ES-I3 (cell line): ENCODE measurements around the gene MYLK3.
"Not testable (repeated sequence)": the region's sequence is repeated elsewhere in the genome, so short reads cannot be mapped to it uniquely, and the experiment has no call there.

Source experiments
- H3K36me3 ChIP-seq: 2 replicates; pipeline ENCODE4 v1.6.1; 2013; ENCODE audit warnings: mild to moderate bottlenecking, low read length, control low read depth, moderate library complexity; ENCODE audit not compliant: insufficient read depth
- H3K4me1 ChIP-seq: 2 replicates; pipeline ENCODE4 v1.6.1; 2013; ENCODE audit warnings: mild to moderate bottlenecking, control low read depth, low read length; ENCODE audit not compliant: insufficient read depth
- H3K9ac ChIP-seq: 2 replicates; pipeline ENCODE4 v1.6.1; 2013; ENCODE audit warnings: low read depth, mild to moderate bottlenecking, low read length, moderate library complexity
- H3K9me3 ChIP-seq: 2 replicates; pipeline ENCODE4 v1.6.1; 2013; ENCODE audit warnings: mild to moderate bottlenecking, low read length, moderate library complexity; ENCODE audit not compliant: control insufficient read depth, insufficient read depth

The MYLK3 gene

GRCh38 chr16:46747777-46748651 is at the start of gene MYLK3:
Gene MYLK3 (minus strand): TSS chr16:46748344. CDS start chr16:46748193, 151 bp downstream.
- Histone ChIP-seq H3K4me1 (peaks cover 41% of the 10 kb centered on the region; the same call in 1 of the 2 replicates), H3K36me3 (no peaks in the 10 kb centered on the region), H3K9ac (no peak within 1 kb of the TSS), H3K9me3 (no peaks in the 10 kb centered on the region)

GRCh38 chr16:46797501-46797900 is 49.4 kb upstream of the MYLK3 start:
- Histone ChIP-seq H3K4me1 (no peaks in the 10 kb centered on the region), H3K9me3 (0 out of 2 replicates have a peak, but pooled peaks cover 9% of the 10 kb centered on the region), H3K9ac (no peak overlapping the region), H3K36me3 (no peaks in the 10 kb centered on the region)

- H3K36me3 ChIP-seq, result no peaks in the 10 kb centered on the region
- no peak overlapping the region for H3K9ac ChIP-seq
- H3K4me1 ChIP-seq, result no peaks in the 10 kb centered on the region
- H3K9me3 ChIP-seq, result 0 out of 2 replicates have a peak, but pooled peaks cover 9% of the 10 kb centered on the region
These were observed 48.7 kb upstream of the MYLK3 start for GRCh38 chr16:46796764-46797269.

DNA sequence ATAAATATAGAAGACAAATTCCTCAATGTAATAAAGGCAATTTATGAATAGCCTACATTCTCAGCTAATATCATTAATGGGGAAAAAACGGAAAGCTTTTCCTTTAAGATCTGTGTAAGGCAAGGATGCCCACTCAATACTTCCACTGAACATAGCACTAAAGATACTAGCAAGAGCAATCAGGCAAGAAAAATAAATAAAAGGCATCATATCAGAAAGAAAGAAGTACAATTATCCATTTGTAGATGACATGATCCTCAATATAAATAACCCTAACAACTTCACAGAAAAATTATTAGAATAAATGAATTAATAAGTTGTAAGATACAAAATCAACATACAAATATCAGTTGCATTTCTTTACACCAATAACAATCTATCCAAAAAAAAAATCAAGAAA is 45.7 kb upstream of the MYLK3 start:
- no peaks in the 10 kb centered on the region for H3K36me3 ChIP-seq
- H3K4me1 ChIP-seq, result peaks cover 8% of the 10 kb centered on the region; the same call in 1 of the 2 replicates
- H3K9me3 ChIP-seq, result 0 out of 2 replicates have a peak, but pooled peaks cover 9% of the 10 kb centered on the region
- no peak overlapping the region for H3K9ac ChIP-seq

GRCh38 chr16:46790599-46791270 is 42.6 kb upstream of the MYLK3 start:
- 0 out of 2 replicates have a peak, but pooled peaks cover 6% of the 10 kb centered on the region for H3K9me3 ChIP-seq
- H3K9ac ChIP-seq, result peak overlapping the region; percentile 76
- no peaks in the 10 kb centered on the region for H3K36me3 ChIP-seq
- peaks cover 14% of the 10 kb centered on the region for H3K4me1 ChIP-seq

GRCh38 chr16:46789499-46790414 is 41.6 kb upstream of the MYLK3 start:
- peaks cover 22% of the 10 kb centered on the region for H3K4me1 ChIP-seq
- no peaks in the 10 kb centered on the region for H3K36me3 ChIP-seq
- 0 out of 2 replicates have a peak, but pooled peaks cover 2% of the 10 kb centered on the region for H3K9me3 ChIP-seq
- peak overlapping the region; percentile 76 for H3K9ac ChIP-seq

DNA sequence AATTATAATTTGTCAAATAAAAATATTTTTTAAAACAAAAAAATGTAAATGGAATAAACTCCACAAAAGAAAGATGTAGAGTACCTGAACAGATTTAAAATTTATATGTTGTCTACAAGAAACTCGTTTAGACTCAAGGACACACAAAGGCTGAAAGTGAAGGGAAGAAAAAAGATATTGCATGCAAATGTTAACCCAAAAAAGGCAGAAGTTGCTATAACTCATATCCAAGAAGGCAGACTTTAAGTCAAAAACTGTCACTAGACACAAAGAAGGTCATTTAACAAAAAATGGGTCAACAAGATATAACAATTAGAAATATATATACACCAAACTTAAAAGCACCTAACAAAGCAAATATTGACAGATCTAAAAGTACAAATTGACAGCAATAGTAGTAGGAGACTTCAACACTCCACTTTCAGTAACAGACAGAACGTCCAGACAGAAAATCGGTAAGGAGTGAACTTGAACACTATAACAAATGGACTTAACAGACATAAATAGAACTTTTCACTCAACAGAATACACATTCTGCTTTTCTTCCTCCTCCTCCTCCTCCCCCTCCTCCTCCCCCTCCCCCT is 40.8 kb upstream of the MYLK3 start:
- H3K4me1 ChIP-seq, result peaks cover 27% of the 10 kb centered on the region
- no peak overlapping the region for H3K9ac ChIP-seq
- H3K36me3 ChIP-seq, result no peaks in the 10 kb centered on the region
- no peaks in the 10 kb centered on the region for H3K9me3 ChIP-seq

GRCh38 chr16:46787909-46788308 is 39.8 kb upstream of the MYLK3 start:
- Histone ChIP-seq H3K9me3 (no peaks in the 10 kb centered on the region), H3K9ac (no peak overlapping the region), H3K4me1 (peaks cover 27% of the 10 kb centered on the region), H3K36me3 (no peaks in the 10 kb centered on the region)

DNA sequence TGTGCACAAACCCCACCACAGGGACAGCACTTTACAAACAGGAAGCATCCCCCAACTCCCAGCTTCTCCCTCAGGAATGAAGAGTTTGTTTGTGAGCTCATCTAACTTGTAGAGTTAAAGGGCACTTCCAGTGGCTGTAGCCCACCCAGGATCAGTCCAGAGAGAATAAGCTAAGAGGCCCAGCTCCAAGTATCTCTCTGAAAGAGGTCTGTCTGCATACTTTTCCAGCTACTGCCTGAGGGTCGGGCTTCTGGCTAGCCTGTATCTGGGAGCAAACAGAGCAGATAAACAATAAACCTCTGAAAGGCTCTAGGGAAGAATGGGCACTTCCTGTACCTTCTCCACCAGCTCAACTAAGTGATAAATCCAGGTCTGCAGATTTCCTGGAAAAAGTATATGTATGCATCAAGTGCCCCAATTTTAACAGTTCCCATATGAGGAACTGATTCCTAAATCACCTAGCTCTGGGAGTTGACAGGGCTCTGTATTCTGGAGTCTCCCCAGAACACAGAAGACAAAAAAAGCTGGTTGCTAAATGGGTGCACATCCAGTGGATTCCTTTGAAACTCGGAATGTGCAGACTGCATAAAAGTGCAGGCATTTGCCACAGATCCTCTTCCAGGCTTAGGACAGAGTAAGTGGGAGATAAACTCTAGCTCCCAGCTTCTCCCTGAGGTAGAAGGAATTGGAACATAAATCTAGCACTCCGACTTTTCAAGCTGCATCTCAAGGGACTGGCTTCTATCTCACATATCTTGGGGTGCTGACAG is 37.1 kb upstream of the MYLK3 start:
- H3K9me3 ChIP-seq, result no peaks in the 10 kb centered on the region

DNA sequence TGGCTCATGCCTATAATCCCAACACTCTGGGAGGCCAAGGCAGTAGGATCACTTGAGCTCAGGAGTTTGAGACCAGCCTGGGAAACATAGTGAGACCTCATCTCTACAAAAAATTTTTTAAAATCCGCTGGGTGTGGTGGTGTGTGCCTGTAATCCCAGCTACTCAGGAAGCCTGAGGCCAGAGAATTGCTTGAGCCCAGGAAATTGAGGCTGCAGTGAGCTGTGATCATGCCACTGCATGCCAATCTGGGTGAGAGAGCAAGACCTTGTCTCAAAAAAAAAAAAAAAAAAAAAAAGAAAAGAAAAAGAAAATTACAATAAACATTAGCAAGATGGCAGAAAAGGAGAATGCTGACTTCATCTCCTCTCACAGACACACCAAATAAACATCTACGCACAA is 36.4 kb upstream of the MYLK3 start:
- not testable (repeated sequence) for H3K9ac ChIP-seq, H3K9me3 ChIP-seq, H3K36me3 ChIP-seq
- peaks cover 22% of the 10 kb centered on the region for H3K4me1 ChIP-seq

More for the DNA sequence above, 37.1 kb upstream of the MYLK3 start:
- Histone ChIP-seq H3K4me1 (peaks cover 22% of the 10 kb centered on the region), H3K36me3 (no peaks in the 10 kb centered on the region), H3K9ac (no peak overlapping the region; the same call in 1 of the 2 replicates)

- H3K4me1 ChIP-seq, result peaks cover 19% of the 10 kb centered on the region
- H3K9me3 ChIP-seq, result no peaks in the 10 kb centered on the region
- no peaks in the 10 kb centered on the region for H3K36me3 ChIP-seq
- no peak overlapping the region for H3K9ac ChIP-seq
These were observed 35.7 kb upstream of the MYLK3 start for GRCh38 chr16:46783800-46784199.

DNA sequence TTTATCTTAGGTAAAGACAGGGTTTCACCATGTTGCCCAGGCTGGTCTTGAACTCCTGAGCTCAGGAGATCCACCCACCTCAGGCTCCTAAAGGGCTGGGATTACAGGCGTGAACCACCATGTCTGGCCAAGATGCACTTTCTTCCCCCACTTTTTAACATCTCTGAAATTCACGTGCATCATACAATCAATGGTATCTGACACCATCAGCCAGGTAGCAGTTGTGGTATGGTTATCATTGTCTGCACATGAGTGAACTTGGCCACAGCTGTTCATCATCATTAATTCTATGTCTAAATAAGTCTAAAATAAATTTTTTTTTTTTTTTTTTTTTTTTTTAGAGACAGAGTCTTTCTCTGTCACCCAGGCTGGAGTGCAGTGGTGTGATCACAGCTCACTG is 34.2 kb upstream of the MYLK3 start:
- peaks cover 13% of the 10 kb centered on the region for H3K4me1 ChIP-seq
- H3K9ac ChIP-seq, result no peak overlapping the region
- no peaks in the 10 kb centered on the region for H3K9me3 ChIP-seq
- no peaks in the 10 kb centered on the region for H3K36me3 ChIP-seq

DNA sequence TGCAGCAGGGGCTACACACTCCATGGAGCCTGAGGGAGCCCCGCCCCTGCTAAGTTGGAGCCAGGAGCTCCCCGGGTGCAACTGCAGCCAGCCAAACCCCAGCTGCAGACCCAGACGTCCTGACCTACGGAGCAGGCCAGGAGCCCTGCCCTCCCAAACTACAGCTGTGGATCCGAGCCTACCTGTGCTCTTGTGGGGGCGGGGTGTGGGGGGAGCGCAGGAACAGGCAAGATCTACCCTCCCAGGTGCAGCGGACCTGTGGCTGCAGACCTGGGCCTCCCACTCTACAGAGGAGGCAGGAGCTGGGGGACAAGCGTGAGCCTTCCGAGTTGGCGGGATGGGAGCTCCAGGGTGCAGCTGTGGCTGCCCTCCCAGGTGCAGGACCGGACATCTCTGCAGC is 29.7 kb upstream of the MYLK3 start:
- Histone ChIP-seq H3K9me3 (no peaks in the 10 kb centered on the region), H3K9ac (no peak overlapping the region), H3K4me1 (no peaks in the 10 kb centered on the region), H3K36me3 (no peaks in the 10 kb centered on the region)
